Measurements from ENCODE around the gene ANKDD1B. TPM values are rescaled to one million over a fixed set of nuclear protein-coding genes. Genes with fewer than 3 reads are reported as not detected.

ANKDD1B gene
- 0.09 and 1.1 TPM in 2 replicates for total RNA-seq

DNA sequence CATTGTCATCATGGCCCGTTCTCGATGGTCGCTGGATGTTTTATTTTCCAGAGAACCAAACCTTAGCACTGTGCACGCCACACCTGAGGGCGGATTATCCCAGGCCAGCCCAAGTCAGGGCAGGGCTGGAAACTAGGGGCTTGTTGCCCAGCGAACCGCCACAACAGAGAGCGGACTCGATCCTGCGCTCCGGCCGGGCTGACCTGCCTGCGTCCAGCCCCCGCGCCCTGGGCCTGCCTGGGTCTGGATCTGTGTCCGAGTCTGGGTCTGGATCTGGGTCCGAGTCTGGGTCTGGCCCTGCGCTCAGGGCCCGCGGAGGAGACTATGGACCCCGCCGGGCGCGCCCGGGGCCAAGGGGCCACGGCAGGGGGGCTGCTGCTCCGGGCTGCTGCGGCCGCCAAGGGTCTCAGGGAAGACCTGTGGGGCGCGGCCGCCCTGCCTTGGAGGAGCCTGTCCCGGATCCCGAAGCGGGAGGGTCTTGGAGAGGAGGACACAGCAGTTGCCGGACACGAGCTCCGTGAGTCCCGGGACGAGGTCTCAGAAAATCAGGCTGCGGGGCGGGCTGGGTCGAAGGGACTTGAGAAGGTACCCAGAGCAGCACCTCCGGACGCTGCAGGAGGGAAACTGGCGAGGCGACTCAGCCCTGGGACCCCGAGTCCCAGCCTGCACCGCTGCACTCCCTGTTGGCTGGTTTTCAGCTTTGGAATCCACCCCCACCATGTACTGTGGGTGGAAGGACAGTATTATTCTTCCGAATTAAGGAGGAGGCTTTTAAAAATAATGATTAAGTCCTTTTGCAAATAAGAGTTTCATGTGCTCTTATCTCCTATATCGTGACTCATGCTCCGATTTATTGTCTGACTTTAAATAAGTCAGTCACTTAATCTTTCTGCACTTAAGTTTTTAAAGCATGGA is at the start of gene ANKDD1B:
TSS of gene ANKDD1B (plus strand) at position 143 of the 915 bp plus-strand sequence. CDS start at position 325, 182 bp downstream.

DNA sequence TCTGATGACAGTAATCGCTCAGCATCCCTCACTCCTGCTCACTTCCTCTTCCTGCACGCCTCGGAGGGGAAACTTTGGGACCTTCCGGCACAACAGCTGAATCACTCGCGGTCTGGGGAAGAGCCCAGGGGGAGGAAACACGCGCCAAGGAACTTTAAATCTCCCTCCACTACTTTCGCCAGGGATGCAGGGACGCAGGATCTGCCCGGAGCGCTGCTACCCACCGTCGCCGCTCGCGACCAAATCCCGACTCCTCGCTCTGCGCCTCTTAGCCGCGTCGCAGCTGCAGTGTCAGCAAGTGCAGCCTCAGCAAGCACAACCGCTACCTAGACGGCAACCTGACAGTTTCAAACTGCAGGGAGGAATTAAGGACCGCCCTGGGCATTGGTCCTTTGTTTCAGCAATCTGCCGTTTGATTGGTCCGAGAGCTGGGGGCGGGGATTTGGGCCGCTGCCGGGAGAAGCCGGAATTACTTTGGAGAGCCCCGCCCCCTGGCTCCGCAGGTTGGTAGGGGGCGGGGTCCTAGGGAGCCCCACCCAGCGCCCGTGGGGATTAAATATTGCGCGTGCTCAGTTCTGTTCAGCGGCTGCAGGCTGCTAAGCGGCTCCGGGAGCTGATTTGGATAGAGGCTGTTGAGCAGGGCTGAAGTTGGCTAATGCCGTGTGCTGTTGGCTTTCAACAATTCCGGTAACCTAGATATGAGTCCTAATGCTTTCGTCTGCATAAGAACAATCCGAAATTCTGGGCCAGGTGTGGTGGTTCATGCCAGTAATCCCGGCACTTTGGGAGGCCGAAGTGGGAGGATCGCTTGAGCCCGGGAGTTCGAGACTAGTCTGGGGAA is 106.0 kb downstream of the ANKDD1B start, which contains the start of gene POC5:
TSS of gene POC5 (minus strand) at position 356 of the 841 bp plus-strand sequence. CDS start 4,500 bp downstream, outside the sequence.

Other genes starting within 250 kb of the ANKDD1B start
- 18.1 and 26.5 TPM in 2 replicates for gene CERT1, start 99.8 kb upstream of the ANKDD1B start, total RNA-seq
- 18.0 and 25.8 TPM in 2 replicates for gene POLK, start 99.6 kb upstream of the ANKDD1B start, total RNA-seq
- gene POC5, start 106.0 kb downstream of the ANKDD1B start, total RNA-seq, result 3.7 and 13.0 TPM in 2 replicates